Measurements from ENCODE around the gene PPME1.

PPME1 gene

GRCh38 chr11:74235121-74235520 is 64.0 kb downstream of the PPME1 start:
- Histone ChIP-seq H3K4me2 (ENCODE audit: low read length) (no peak overlapping the region), H3K79me2 (ENCODE audit: control insufficient read depth, low read length) (no peaks in the 10 kb centered on the region), H3K4me3 (ENCODE audit: low read length) (no peak overlapping the region), H3F3A (ENCODE audit: control insufficient read depth, insufficient read depth) (no peaks in the 10 kb centered on the region), H3K36me3 (ENCODE audit: control insufficient read depth, low read length) (peaks cover 72% of the 10 kb centered on the region), H4K20me1 (ENCODE audit: control insufficient read depth, insufficient read depth, low read depth, low read length) (no peaks in the 10 kb centered on the region), H3K9me3 (ENCODE audit: control insufficient read depth, insufficient read depth, low read length) (no peaks in the 10 kb centered on the region), H3K9me2 (replicated peaks; ENCODE audit: control insufficient read depth, low read length) (no peaks in the 10 kb centered on the region), H3K4me1 (ENCODE audit: control insufficient read depth, low read length) (no peaks in the 10 kb centered on the region), H3K27me3 (ENCODE audit: control insufficient read depth, low read length) (no peaks in the 10 kb centered on the region), H3K27ac (ENCODE audit: low read depth, low read length) (no peak overlapping the region)
- TF ChIP-seq CTCF (IDR thresholded peaks at IDR 0.05; ENCODE audit: low read depth, low read length, poor library complexity, severe bottlenecking) (no peak), EZH2phosphoT487 (IDR thresholded peaks at IDR 0.05; ENCODE audit: borderline replicate concordance, low read length) (no peak)

GRCh38 chr11:74237541-74237940 is 66.5 kb downstream of the PPME1 start:
- Histone ChIP-seq H3K27me3 (ENCODE audit: control insufficient read depth, low read length) (no peaks in the 10 kb centered on the region), H3K27ac (ENCODE audit: low read depth, low read length) (no peak overlapping the region), H3F3A (ENCODE audit: control insufficient read depth, insufficient read depth) (no peaks in the 10 kb centered on the region), H3K79me2 (ENCODE audit: control insufficient read depth, low read length) (no peaks in the 10 kb centered on the region), H3K9me3 (ENCODE audit: control insufficient read depth, insufficient read depth, low read length) (no peaks in the 10 kb centered on the region), H3K4me1 (ENCODE audit: control insufficient read depth, low read length) (no peaks in the 10 kb centered on the region), H4K20me1 (ENCODE audit: control insufficient read depth, insufficient read depth, low read depth, low read length) (no peaks in the 10 kb centered on the region), H3K9me2 (replicated peaks; ENCODE audit: control insufficient read depth, low read length) (no peaks in the 10 kb centered on the region), H3K4me2 (ENCODE audit: low read length) (no peak overlapping the region), H3K4me3 (ENCODE audit: low read length) (no peak overlapping the region), H3K36me3 (ENCODE audit: control insufficient read depth, low read length) (peaks cover 63% of the 10 kb centered on the region)
- TF ChIP-seq CTCF (IDR thresholded peaks at IDR 0.05; ENCODE audit: low read depth, low read length, poor library complexity, severe bottlenecking): no peak
- TF ChIP-seq EZH2phosphoT487 (IDR thresholded peaks at IDR 0.05; ENCODE audit: borderline replicate concordance, low read length): no peak

GRCh38 chr11:74238243-74238642 is 67.2 kb downstream of the PPME1 start:
- Histone ChIP-seq H3K4me2 (ENCODE audit: low read length) (no peak overlapping the region), H3K9me3 (ENCODE audit: control insufficient read depth, insufficient read depth, low read length) (no peaks in the 10 kb centered on the region), H3K4me1 (ENCODE audit: control insufficient read depth, low read length) (no peaks in the 10 kb centered on the region), H3K79me2 (ENCODE audit: control insufficient read depth, low read length) (no peaks in the 10 kb centered on the region), H4K20me1 (ENCODE audit: control insufficient read depth, insufficient read depth, low read depth, low read length) (no peaks in the 10 kb centered on the region), H3K27ac (ENCODE audit: low read depth, low read length) (no peak overlapping the region), H3K9me2 (replicated peaks; ENCODE audit: control insufficient read depth, low read length) (no peaks in the 10 kb centered on the region), H3F3A (ENCODE audit: control insufficient read depth, insufficient read depth) (no peaks in the 10 kb centered on the region), H3K27me3 (ENCODE audit: control insufficient read depth, low read length) (no peaks in the 10 kb centered on the region), H3K4me3 (ENCODE audit: low read length) (no peak overlapping the region), H3K36me3 (ENCODE audit: control insufficient read depth, low read length) (peaks cover 63% of the 10 kb centered on the region)
- no peak for TF ChIP-seq CTCF (IDR thresholded peaks at IDR 0.05; ENCODE audit: low read depth, low read length, poor library complexity, severe bottlenecking)
- no peak for TF ChIP-seq EZH2phosphoT487 (IDR thresholded peaks at IDR 0.05; ENCODE audit: borderline replicate concordance, low read length)

- Histone ChIP-seq H3K9me3 (ENCODE audit: control insufficient read depth, insufficient read depth, low read length) (no peaks in the 10 kb centered on the region), H3K9me2 (replicated peaks; ENCODE audit: control insufficient read depth, low read length) (no peaks in the 10 kb centered on the region), H3K79me2 (ENCODE audit: control insufficient read depth, low read length) (no peaks in the 10 kb centered on the region), H3K4me1 (ENCODE audit: control insufficient read depth, low read length) (no peaks in the 10 kb centered on the region), H3K36me3 (ENCODE audit: control insufficient read depth, low read length) (peaks cover 40% of the 10 kb centered on the region), H3F3A (ENCODE audit: control insufficient read depth, insufficient read depth) (no peaks in the 10 kb centered on the region), H4K20me1 (ENCODE audit: control insufficient read depth, insufficient read depth, low read depth, low read length) (no peaks in the 10 kb centered on the region), H3K4me3 (ENCODE audit: low read length) (no peak overlapping the region), H3K27me3 (ENCODE audit: control insufficient read depth, low read length) (no peaks in the 10 kb centered on the region), H3K27ac (ENCODE audit: low read depth, low read length) (no peak overlapping the region), H3K4me2 (ENCODE audit: low read length) (no peak overlapping the region)
- TF ChIP-seq CTCF (IDR thresholded peaks at IDR 0.05; ENCODE audit: low read depth, low read length, poor library complexity, severe bottlenecking) (no peak), EZH2phosphoT487 (IDR thresholded peaks at IDR 0.05; ENCODE audit: borderline replicate concordance, low read length) (no peak)
Observed at GRCh38 chr11:74248469-74248868, 77.4 kb downstream of the PPME1 start.
